HG02798 (cell line): ENCODE data around the gene ASCL5.

Source experiments
- ATAC-seq: cut with Tn5 transposase; IDR thresholded peaks from one replicate; pipeline ENCODE4 v1.9.1; 2021; ENCODE audit warnings: mild to moderate bottlenecking; ENCODE audit not compliant: unreplicated experiment, poor library complexity

ASCL5 gene

GRCh38 chr1:201153474-201154388, 26.7 kb upstream of the ASCL5 start:
- ATAC-seq: peak; percentile 74

- no peak for ATAC-seq
Measured at GRCh38 chr1:201149400-201149799, 22.4 kb upstream of the ASCL5 start.

- no peak for ATAC-seq
Measured at GRCh38 chr1:201147396-201148015, 20.5 kb upstream of the ASCL5 start.

GRCh38 chr1:201146626-201147390, 19.8 kb upstream of the ASCL5 start:
- no peak for ATAC-seq

GRCh38 chr1:201145816-201146215, 18.8 kb upstream of the ASCL5 start:
- ATAC-seq: no peak

GRCh38 chr1:201145132-201145531, 18.1 kb upstream of the ASCL5 start:
- ATAC-seq: no peak

GRCh38 chr1:201144701-201145100, 17.7 kb upstream of the ASCL5 start:
- ATAC-seq: no peak

- ATAC-seq: no peak
Measured at GRCh38 chr1:201143726-201144635, 17.0 kb upstream of the ASCL5 start.

GRCh38 chr1:201142849-201143725, 16.1 kb upstream of the ASCL5 start:
- ATAC-seq: no peak

- no peak for ATAC-seq
Measured at GRCh38 chr1:201142011-201142848, 15.2 kb upstream of the ASCL5 start.

- no peak for ATAC-seq
Measured at GRCh38 chr1:201141418-201141817, 14.4 kb upstream of the ASCL5 start.

GRCh38 chr1:201140941-201141260, 13.9 kb upstream of the ASCL5 start:
- no peak for ATAC-seq

GRCh38 chr1:201140235-201140940, 13.4 kb upstream of the ASCL5 start:
- ATAC-seq: no peak

GRCh38 chr1:201139756-201140155, 12.8 kb upstream of the ASCL5 start:
- ATAC-seq: no peak

GRCh38 chr1:201139306-201139705, 12.3 kb upstream of the ASCL5 start:
- no peak for ATAC-seq

- ATAC-seq: no peak
Measured at GRCh38 chr1:201138311-201138840, 11.4 kb upstream of the ASCL5 start.

GRCh38 chr1:201137579-201138310, 10.8 kb upstream of the ASCL5 start:
- no peak for ATAC-seq
